Gastroesophageal sphincter (tissue), 3 donors: ENCODE data around the gene RCVRN.

Experiments
- CTCF ChIP-seq, 4 experiments: fragments of 200-600 bp in 2 of 4; fragments of 450-650 bp in 2 of 4; sonication (generic) in 1 of 4; IDR thresholded peaks; one replicate each; pipeline ENCODE4 v1.5.1; 2017 to 2019; ENCODE audit warnings: antibody characterized with exemption in 4 of 4, mild to moderate bottlenecking in 2 of 4, moderate library complexity in 2 of 4
- POLR2A ChIP-seq, 2 donors: fragments of 450-650 bp; IDR thresholded peaks; one replicate each; pipeline ENCODE4 v1.6.1; 2017; ENCODE audit warnings: antibody characterized with exemption in 2 of 2, mild to moderate bottlenecking in 2 of 2, moderate library complexity in 1 of 2
- POLR2AphosphoS5 ChIP-seq: sonication (generic); formaldehyde crosslinking; IDR thresholded peaks from one replicate; pipeline ENCODE4 v1.6.1; 2017; ENCODE audit warnings: antibody characterized with exemption

- TF ChIP-seq POLR2A (IDR thresholded peaks at IDR 0.05) (no peak), CTCF (IDR thresholded peaks at IDR 0.05) (no peak), POLR2AphosphoS5 (no peak)
Measured at GRCh38 chr17:9899280-9900043, 5.6 kb downstream of the RCVRN start.
